GM18870 (cell line): Measurements from ENCODE around the gene PTX4.

Experiments
- ATAC-seq: cut with Tn5 transposase; IDR thresholded peaks from one replicate; pipeline ENCODE4 v1.9.1; 2021; ENCODE audit warnings: moderate library complexity; ENCODE audit not compliant: unreplicated experiment

Gene PTX4

GRCh38 chr16:1488619-1489018 is at the start of gene PTX4:
Gene PTX4 (minus strand): TSS chr16:1488944. CDS start chr16:1488909, 35 bp downstream.
- no peak for ATAC-seq

- no peak for ATAC-seq
Measured at GRCh38 chr16:1537763-1538289, 49.1 kb upstream of the PTX4 start.

GRCh38 chr16:1537138-1537577 is 48.4 kb upstream of the PTX4 start:
- ATAC-seq = no peak

- ATAC-seq = no peak
Measured at GRCh38 chr16:1536601-1537000, 47.9 kb upstream of the PTX4 start.

GRCh38 chr16:1535391-1536291 is 46.9 kb upstream of the PTX4 start:
- no peak for ATAC-seq

GRCh38 chr16:1534021-1535020 is 45.6 kb upstream of the PTX4 start:
- no peak for ATAC-seq

GRCh38 chr16:1533443-1533951 is 44.8 kb upstream of the PTX4 start, which contains the start of gene TMEM204:
Gene TMEM204 (plus strand): TSS chr16:1533666. CDS start chr16:1534276, 610 bp downstream.
- no peak for ATAC-seq

- no peak for ATAC-seq
Measured at GRCh38 chr16:1532771-1533170, 44.0 kb upstream of the PTX4 start.

GRCh38 chr16:1532081-1532760 is 43.5 kb upstream of the PTX4 start:
- no peak for ATAC-seq

GRCh38 chr16:1531638-1531910 is 42.8 kb upstream of the PTX4 start:
- no peak for ATAC-seq

- no peak for ATAC-seq
Measured at GRCh38 chr16:1530883-1531637, 42.3 kb upstream of the PTX4 start.

GRCh38 chr16:1530349-1530882 is 41.7 kb upstream of the PTX4 start:
- ATAC-seq = no peak

- ATAC-seq = no peak
Measured at GRCh38 chr16:1528921-1529537, 40.3 kb upstream of the PTX4 start.

- ATAC-seq = no peak
Measured at GRCh38 chr16:1527836-1528811, 39.4 kb upstream of the PTX4 start.

- ATAC-seq = no peak
Measured at GRCh38 chr16:1526608-1527555, 38.1 kb upstream of the PTX4 start.

- ATAC-seq = no peak
Measured at GRCh38 chr16:1525871-1526607, 37.3 kb upstream of the PTX4 start.
